IPS-NIHi7 (cell line): ENCODE results near the gene HDGF.

Source experiments
- DNase-seq: peaks from one replicate; pipeline ENCODE4 v3.0.0; 2012; ENCODE audit warnings: mixed read lengths; ENCODE audit errors: extremely low spot score

Gene HDGF

GRCh38 chr1:156746728-156747631 is 4.5 kb downstream of the HDGF start:
- DNase-seq: peak; percentile 83

GRCh38 chr1:156746406-156746727 is 5.1 kb downstream of the HDGF start:
- DNase-seq: no peak

- DNase-seq: no peak
Observed at GRCh38 chr1:156745881-156746280, 5.6 kb downstream of the HDGF start.

- no peak for DNase-seq
Observed at GRCh38 chr1:156744786-156745419, 6.6 kb downstream of the HDGF start.

GRCh38 chr1:156744344-156744743 is 7.1 kb downstream of the HDGF start:
- no peak for DNase-seq

GRCh38 chr1:156743367-156744302 is 7.8 kb downstream of the HDGF start:
- DNase-seq: no peak

GRCh38 chr1:156742801-156743200 is 8.7 kb downstream of the HDGF start:
- DNase-seq: no peak

- no peak for DNase-seq
Observed at GRCh38 chr1:156742017-156742416, 9.5 kb downstream of the HDGF start.

GRCh38 chr1:156741481-156741983 is 9.9 kb downstream of the HDGF start:
- no peak for DNase-seq

GRCh38 chr1:156740741-156741480 is 10.6 kb downstream of the HDGF start, which contains the start of gene MRPL24:
MRPL24 (minus strand) TSS chr1:156741088; CDS start chr1:156738704, 2,384 bp downstream.
- peak; percentile 89 for DNase-seq

GRCh38 chr1:156740237-156740740 is 11.2 kb downstream of the HDGF start:
- no peak for DNase-seq

- no peak for DNase-seq
Observed at GRCh38 chr1:156738916-156739315, 12.6 kb downstream of the HDGF start.

- DNase-seq: no peak
Observed at GRCh38 chr1:156738407-156738806, 13.1 kb downstream of the HDGF start.

- no peak for DNase-seq
Observed at GRCh38 chr1:156733989-156734584, 17.4 kb downstream of the HDGF start.

- DNase-seq: peak; percentile 88
Observed at GRCh38 chr1:156728599-156729462, 22.6 kb downstream of the HDGF start, which contains the start of gene ISG20L2. ISG20L2 (minus strand) TSS chr1:156728766; CDS start chr1:156727652, 1,114 bp downstream.

GRCh38 chr1:156727926-156728598 is 23.4 kb downstream of the HDGF start, which contains the start of gene METTL25B:
METTL25B (plus strand) TSS chr1:156728469; CDS start chr1:156729105, 636 bp downstream.
- DNase-seq: peak; percentile 75

GRCh38 chr1:156727492-156727891 is 24.0 kb downstream of the HDGF start:
- DNase-seq: no peak

- peak; percentile 67 for DNase-seq
Observed at GRCh38 chr1:156726549-156727226, 24.8 kb downstream of the HDGF start.
